SK-N-SH (cell line): ENCODE results near the gene C1GALT1.
"Not testable (repeated sequence)": the region's sequence is repeated elsewhere in the genome, so short reads cannot be mapped to it uniquely, and the experiment has no call there.

ENCODE experiments used
- ELF1 ChIP-seq: IDR thresholded peaks from 2 replicates; pipeline ENCODE4 v1.4.0; 2012
- FOXM1 ChIP-seq: IDR thresholded peaks from 2 replicates; pipeline ENCODE4 v1.4.0; 2012; ENCODE audit warnings: low read depth, mild to moderate bottlenecking
- GATA2 ChIP-seq: sonication (generic); formaldehyde crosslinking; IDR thresholded peaks from 2 replicates; pipeline ENCODE4 v1.5.0; 2020; ENCODE audit warnings: mild to moderate bottlenecking, missing genetic modification reagents
- POLR2AphosphoS5 ChIP-seq: IDR thresholded peaks from 2 replicates; pipeline ENCODE4 v1.6.1; 2012; ENCODE audit warnings: low read depth, low read length
- SMC3 ChIP-seq: IDR thresholded peaks from 2 replicates; pipeline ENCODE4 v1.6.1; 2012; ENCODE audit warnings: low read depth, low read length, improper control_type of control experiment
- TAF1 ChIP-seq: IDR thresholded peaks from 2 replicates; pipeline ENCODE4 v1.6.1; 2012; ENCODE audit warnings: low read depth, mild to moderate bottlenecking, low read length, moderate library complexity, borderline replicate concordance
- TCF12 ChIP-seq: IDR thresholded peaks from 2 replicates; pipeline ENCODE4 v1.4.0; 2012
- TF ChIP-seq, protein P1 (sequence below): fragments of 200-600 bp; sonication (generic); IDR thresholded peaks from 2 replicates; pipeline ENCODE4 v1.6.1; 2017; ENCODE audit warnings: antibody characterized with exemption, mild to moderate bottlenecking, moderate library complexity
- TF ChIP-seq, protein P2 (sequence below): IDR thresholded peaks from 2 replicates; pipeline ENCODE4 v1.6.1; 2012; ENCODE audit warnings: mild to moderate bottlenecking, low read depth, low read length, moderate library complexity
- TF ChIP-seq, protein P3 (sequence below): IDR thresholded peaks from 2 replicates; pipeline ENCODE4 v1.4.0; 2012; ENCODE audit warnings: low read depth
- TF ChIP-seq, protein P4 (sequence below): fragments of 150-350 bp; IDR thresholded peaks from 2 replicates; pipeline ENCODE4 v1.6.1; 2017; ENCODE audit warnings: antibody characterized with exemption, low read length, low read depth, borderline replicate concordance
- TF ChIP-seq, protein P5 (sequence below): IDR thresholded peaks from 2 replicates; pipeline ENCODE4 v1.4.0; 2012; ENCODE audit warnings: low read depth, borderline replicate concordance

DNA sequence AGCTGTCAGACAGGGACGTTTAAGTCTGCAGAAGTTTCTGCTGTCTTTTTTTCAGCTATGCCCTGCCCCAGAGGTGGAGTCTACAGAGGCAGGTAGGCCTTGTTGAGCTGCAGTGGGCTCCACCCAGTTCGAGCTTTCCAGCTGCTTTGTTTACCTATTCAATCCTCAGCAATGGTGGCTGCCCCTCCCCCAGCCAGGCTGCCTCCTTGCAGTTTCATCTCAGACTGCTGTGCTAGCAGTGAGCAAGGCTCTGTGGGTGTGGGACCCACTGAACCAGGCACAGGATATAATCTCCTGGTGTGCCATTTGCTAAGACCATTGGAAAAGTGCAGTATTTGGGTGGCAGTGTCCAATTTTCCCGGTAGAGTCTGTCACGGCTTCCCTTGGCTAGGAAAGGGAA is 37.2 kb upstream of the C1GALT1 start:
- TF ChIP-seq, protein P1, sequence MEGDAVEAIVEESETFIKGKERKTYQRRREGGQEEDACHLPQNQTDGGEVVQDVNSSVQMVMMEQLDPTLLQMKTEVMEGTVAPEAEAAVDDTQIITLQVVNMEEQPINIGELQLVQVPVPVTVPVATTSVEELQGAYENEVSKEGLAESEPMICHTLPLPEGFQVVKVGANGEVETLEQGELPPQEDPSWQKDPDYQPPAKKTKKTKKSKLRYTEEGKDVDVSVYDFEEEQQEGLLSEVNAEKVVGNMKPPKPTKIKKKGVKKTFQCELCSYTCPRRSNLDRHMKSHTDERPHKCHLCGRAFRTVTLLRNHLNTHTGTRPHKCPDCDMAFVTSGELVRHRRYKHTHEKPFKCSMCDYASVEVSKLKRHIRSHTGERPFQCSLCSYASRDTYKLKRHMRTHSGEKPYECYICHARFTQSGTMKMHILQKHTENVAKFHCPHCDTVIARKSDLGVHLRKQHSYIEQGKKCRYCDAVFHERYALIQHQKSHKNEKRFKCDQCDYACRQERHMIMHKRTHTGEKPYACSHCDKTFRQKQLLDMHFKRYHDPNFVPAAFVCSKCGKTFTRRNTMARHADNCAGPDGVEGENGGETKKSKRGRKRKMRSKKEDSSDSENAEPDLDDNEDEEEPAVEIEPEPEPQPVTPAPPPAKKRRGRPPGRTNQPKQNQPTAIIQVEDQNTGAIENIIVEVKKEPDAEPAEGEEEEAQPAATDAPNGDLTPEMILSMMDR, result not testable (repeated sequence)
- TF ChIP-seq, protein P2, sequence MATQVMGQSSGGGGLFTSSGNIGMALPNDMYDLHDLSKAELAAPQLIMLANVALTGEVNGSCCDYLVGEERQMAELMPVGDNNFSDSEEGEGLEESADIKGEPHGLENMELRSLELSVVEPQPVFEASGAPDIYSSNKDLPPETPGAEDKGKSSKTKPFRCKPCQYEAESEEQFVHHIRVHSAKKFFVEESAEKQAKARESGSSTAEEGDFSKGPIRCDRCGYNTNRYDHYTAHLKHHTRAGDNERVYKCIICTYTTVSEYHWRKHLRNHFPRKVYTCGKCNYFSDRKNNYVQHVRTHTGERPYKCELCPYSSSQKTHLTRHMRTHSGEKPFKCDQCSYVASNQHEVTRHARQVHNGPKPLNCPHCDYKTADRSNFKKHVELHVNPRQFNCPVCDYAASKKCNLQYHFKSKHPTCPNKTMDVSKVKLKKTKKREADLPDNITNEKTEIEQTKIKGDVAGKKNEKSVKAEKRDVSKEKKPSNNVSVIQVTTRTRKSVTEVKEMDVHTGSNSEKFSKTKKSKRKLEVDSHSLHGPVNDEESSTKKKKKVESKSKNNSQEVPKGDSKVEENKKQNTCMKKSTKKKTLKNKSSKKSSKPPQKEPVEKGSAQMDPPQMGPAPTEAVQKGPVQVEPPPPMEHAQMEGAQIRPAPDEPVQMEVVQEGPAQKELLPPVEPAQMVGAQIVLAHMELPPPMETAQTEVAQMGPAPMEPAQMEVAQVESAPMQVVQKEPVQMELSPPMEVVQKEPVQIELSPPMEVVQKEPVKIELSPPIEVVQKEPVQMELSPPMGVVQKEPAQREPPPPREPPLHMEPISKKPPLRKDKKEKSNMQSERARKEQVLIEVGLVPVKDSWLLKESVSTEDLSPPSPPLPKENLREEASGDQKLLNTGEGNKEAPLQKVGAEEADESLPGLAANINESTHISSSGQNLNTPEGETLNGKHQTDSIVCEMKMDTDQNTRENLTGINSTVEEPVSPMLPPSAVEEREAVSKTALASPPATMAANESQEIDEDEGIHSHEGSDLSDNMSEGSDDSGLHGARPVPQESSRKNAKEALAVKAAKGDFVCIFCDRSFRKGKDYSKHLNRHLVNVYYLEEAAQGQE, result not testable (repeated sequence)
- TF ChIP-seq SMC3; FOXM1; POLR2AphosphoS5; ELF1; GATA2 (CRISPR knock-in tag); TCF12; TAF1: not testable (repeated sequence)
- TF ChIP-seq, protein P3, sequence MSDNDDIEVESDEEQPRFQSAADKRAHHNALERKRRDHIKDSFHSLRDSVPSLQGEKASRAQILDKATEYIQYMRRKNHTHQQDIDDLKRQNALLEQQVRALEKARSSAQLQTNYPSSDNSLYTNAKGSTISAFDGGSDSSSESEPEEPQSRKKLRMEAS, result not testable (repeated sequence)
- TF ChIP-seq, protein P4, sequence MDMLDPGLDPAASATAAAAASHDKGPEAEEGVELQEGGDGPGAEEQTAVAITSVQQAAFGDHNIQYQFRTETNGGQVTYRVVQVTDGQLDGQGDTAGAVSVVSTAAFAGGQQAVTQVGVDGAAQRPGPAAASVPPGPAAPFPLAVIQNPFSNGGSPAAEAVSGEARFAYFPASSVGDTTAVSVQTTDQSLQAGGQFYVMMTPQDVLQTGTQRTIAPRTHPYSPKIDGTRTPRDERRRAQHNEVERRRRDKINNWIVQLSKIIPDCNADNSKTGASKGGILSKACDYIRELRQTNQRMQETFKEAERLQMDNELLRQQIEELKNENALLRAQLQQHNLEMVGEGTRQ, result not testable (repeated sequence)
- TF ChIP-seq, protein P5, sequence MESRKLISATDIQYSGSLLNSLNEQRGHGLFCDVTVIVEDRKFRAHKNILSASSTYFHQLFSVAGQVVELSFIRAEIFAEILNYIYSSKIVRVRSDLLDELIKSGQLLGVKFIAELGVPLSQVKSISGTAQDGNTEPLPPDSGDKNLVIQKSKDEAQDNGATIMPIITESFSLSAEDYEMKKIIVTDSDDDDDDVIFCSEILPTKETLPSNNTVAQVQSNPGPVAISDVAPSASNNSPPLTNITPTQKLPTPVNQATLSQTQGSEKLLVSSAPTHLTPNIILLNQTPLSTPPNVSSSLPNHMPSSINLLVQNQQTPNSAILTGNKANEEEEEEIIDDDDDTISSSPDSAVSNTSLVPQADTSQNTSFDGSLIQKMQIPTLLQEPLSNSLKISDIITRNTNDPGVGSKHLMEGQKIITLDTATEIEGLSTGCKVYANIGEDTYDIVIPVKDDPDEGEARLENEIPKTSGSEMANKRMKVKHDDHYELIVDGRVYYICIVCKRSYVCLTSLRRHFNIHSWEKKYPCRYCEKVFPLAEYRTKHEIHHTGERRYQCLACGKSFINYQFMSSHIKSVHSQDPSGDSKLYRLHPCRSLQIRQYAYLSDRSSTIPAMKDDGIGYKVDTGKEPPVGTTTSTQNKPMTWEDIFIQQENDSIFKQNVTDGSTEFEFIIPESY, result not testable (repeated sequence)
